Measurements from ENCODE around the gene AQP11. TPM values are rescaled to one million over a fixed set of nuclear protein-coding genes. Genes with fewer than 3 reads are reported as not detected.

Gene AQP11
- total RNA-seq, 1 experiment from 2014 or later = 1.1 TPM

DNA sequence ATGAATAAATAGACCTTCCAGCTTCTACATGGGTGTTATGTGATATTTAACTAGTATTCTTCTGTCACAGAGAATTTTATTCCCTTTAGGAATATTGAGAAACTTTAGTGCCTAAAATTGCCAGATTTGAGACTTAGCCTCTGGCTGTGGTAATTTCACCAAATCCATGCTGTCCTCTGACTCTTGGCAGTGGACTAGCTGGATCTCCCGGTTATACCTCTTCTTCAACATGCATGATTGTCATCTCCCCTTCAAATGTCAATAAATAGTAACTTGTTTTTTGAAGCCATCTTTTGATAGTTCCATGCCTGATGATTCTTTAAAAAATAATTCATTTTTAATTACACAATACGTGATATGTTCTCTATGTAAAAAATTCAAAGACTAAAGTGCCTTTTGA lies 8.4 kb downstream of the AQP11 start:
- Histone ChIP-seq H3K27me3 (ENCODE audit: insufficient read depth, low read depth) (no peaks in the 10 kb centered on the region), H3F3A (ENCODE audit: insufficient read depth, low read depth) (peaks cover 35% of the 10 kb centered on the region), H3K36me3 (ENCODE audit: low read depth) (peaks cover 7% of the 10 kb centered on the region), H3K4me3 (no peak overlapping the region), H4K20me1 (ENCODE audit: insufficient read depth) (no peaks in the 10 kb centered on the region), H3K4me1 (replicated peaks; ENCODE audit: insufficient read depth) (peaks cover 36% of the 10 kb centered on the region), H3K9me2 (ENCODE audit: insufficient read depth) (no peaks in the 10 kb centered on the region), H3K4me2 (no peak overlapping the region), H3K9me3 (ENCODE audit: insufficient read depth, low read depth) (no peaks in the 10 kb centered on the region), H3K79me2 (ENCODE audit: low read depth) (no peaks in the 10 kb centered on the region), H3K27ac (peak overlapping the region; percentile 5; the same call in 1 of the 2 replicates), H2AFZ (no peak overlapping the region)
- no peak for DNase-seq
- no peak for TF ChIP-seq EZH2 (IDR thresholded peaks at IDR 0.05; ENCODE audit: low read depth)
- TF ChIP-seq, protein P1, sequence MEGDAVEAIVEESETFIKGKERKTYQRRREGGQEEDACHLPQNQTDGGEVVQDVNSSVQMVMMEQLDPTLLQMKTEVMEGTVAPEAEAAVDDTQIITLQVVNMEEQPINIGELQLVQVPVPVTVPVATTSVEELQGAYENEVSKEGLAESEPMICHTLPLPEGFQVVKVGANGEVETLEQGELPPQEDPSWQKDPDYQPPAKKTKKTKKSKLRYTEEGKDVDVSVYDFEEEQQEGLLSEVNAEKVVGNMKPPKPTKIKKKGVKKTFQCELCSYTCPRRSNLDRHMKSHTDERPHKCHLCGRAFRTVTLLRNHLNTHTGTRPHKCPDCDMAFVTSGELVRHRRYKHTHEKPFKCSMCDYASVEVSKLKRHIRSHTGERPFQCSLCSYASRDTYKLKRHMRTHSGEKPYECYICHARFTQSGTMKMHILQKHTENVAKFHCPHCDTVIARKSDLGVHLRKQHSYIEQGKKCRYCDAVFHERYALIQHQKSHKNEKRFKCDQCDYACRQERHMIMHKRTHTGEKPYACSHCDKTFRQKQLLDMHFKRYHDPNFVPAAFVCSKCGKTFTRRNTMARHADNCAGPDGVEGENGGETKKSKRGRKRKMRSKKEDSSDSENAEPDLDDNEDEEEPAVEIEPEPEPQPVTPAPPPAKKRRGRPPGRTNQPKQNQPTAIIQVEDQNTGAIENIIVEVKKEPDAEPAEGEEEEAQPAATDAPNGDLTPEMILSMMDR (conservative IDR thresholded peaks at IDR 0.05) = no peak
- intact Hi-C loops (cut with micrococcal nuclease; ENCODE audit: unreplicated experiment) = no loop called here
- BruUV-seq (replicated peaks) = no TSS peak
- POLR2A ChIA-PET (ENCODE audit: unreplicated experiment) = no interaction called here
- CTCF ChIA-PET = interaction anchor here (0.5 kb wide), 1 partner anchor 128 kb away, joined by 3 read pairs; no protein-coding TSS in a partner anchor

DNA sequence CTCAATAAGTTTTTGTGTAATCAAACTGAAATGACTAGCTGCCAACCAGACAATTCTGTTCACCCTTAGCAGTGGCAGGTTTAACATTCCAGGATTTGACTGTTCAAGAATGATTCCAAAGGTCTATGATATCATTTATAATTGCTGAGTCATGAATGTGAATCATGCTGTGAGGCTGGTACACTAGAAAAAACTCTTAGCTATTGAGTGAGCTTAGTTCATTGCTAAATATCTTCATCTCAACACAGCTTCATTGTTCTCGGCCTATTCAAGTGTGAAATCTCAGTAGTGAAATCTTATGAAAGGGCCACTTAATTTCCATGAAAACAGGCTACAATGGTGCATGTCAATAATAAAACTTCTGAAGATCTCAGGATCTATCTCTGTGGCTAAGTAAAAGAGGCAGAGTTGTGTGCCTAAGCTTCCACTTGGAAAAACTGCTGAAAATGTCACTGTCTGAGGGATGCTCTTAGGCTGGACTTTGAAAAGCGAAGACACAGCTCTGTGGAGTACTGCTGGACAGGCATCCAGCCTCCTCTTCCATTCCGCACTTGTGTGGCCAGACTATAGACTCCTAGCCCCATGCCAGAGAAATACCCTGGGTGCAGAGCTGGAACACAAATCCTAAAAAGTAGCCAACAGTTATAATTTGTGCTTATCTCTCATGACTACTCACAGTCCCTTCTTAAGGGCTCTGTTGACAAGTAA lies 12.8 kb downstream of the AQP11 start:
- no peaks in the 10 kb centered on the region for H3K9me3 ChIP-seq (ENCODE audit: insufficient read depth, low read depth)
- POLR2A ChIA-PET (ENCODE audit: unreplicated experiment) = interaction anchor here (0.5 to 0.8 kb wide), 3 partner anchors 27 to 429 kb away, joined by 4 to 15 read pairs (median 7); no protein-coding TSS in a partner anchor
- H3K9me2 ChIP-seq (ENCODE audit: insufficient read depth) = no peaks in the 10 kb centered on the region
- TF ChIP-seq EZH2 (IDR thresholded peaks at IDR 0.05; ENCODE audit: low read depth) = no peak
- TF ChIP-seq, protein P1 (conservative IDR thresholded peaks at IDR 0.05) = 0 out of 2 replicates have a peak, but pooled peaks have one; percentile 9
- H2AFZ ChIP-seq = no peak overlapping the region
- H4K20me1 ChIP-seq (ENCODE audit: insufficient read depth) = no peaks in the 10 kb centered on the region
- no peaks in the 10 kb centered on the region for H3K79me2 ChIP-seq (ENCODE audit: low read depth)
- TSS peak; percentile 95 for BruUV-seq (replicated peaks)
- peaks cover 42% of the 10 kb centered on the region for H3K4me1 ChIP-seq (replicated peaks; ENCODE audit: insufficient read depth)
- peak overlapping the region; percentile 89 for H3K27ac ChIP-seq
- peak overlapping the region; percentile 55 for H3K4me2 ChIP-seq
- H3K36me3 ChIP-seq (ENCODE audit: low read depth) = peaks cover 3% of the 10 kb centered on the region; the same call in 1 of the 2 replicates
- intact Hi-C loops (cut with micrococcal nuclease; ENCODE audit: unreplicated experiment) = no loop called here
- CTCF ChIA-PET = interaction anchor here (0.5 to 1.0 kb wide), 3 partner anchors 13 to 443 kb away, joined by 3 read pairs; partner anchors contain the start of gene AQP11
- peaks cover 30% of the 10 kb centered on the region for H3F3A ChIP-seq (ENCODE audit: insufficient read depth, low read depth)
- DNase-seq = peak; percentile 21 to 99
- no peak overlapping the region for H3K4me3 ChIP-seq
- no peaks in the 10 kb centered on the region for H3K27me3 ChIP-seq (ENCODE audit: insufficient read depth, low read depth)

DNA sequence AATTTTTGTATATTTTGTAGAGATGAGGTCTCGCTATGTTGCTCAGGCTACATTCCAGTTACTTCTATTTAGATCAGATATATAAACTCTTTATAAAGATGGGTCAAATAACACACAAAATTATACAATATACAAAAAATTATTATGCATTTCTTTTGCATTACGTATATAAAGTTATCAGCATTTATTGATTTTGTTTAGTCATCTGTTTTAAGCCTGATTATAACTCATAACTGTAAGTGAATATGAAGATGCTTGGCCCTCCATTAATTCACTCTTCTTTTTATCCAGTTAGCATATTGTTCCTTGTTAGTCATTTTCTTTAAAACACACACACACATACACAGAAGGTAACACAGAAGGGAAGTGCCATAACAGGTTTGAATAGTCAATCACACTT lies 14.5 kb downstream of the AQP11 start:
- BruUV-seq (replicated peaks) = no TSS peak

More for the DNA sequence above, 14.5 kb downstream of the AQP11 start:
- H3K4me1 ChIP-seq (replicated peaks; ENCODE audit: insufficient read depth) = peaks cover 34% of the 10 kb centered on the region
- H3K4me2 ChIP-seq = no peak overlapping the region
- peaks cover 8% of the 10 kb centered on the region for H3K36me3 ChIP-seq (ENCODE audit: low read depth)
- TF ChIP-seq, protein P1 (conservative IDR thresholded peaks at IDR 0.05) = no peak
- TF ChIP-seq EZH2 (IDR thresholded peaks at IDR 0.05; ENCODE audit: low read depth) = no peak
- intact Hi-C loops (cut with micrococcal nuclease; ENCODE audit: unreplicated experiment) = no loop called here
- ChIA-PET POLR2A (ENCODE audit: unreplicated experiment) (no interaction called here), CTCF (interaction anchor here (0.6 kb wide), 2 partner anchors 10 to 379 kb away, joined by 5 to 6 read pairs; no protein-coding TSS in a partner anchor)
- H4K20me1 ChIP-seq (ENCODE audit: insufficient read depth) = no peaks in the 10 kb centered on the region
- peaks cover 37% of the 10 kb centered on the region for H3F3A ChIP-seq (ENCODE audit: insufficient read depth, low read depth)
- peak overlapping the region; percentile 89 for H3K27ac ChIP-seq
- no peaks in the 10 kb centered on the region for H3K27me3 ChIP-seq (ENCODE audit: insufficient read depth, low read depth)
- no peak overlapping the region for H3K4me3 ChIP-seq
- H3K9me2 ChIP-seq (ENCODE audit: insufficient read depth) = no peaks in the 10 kb centered on the region
- H3K79me2 ChIP-seq (ENCODE audit: low read depth) = no peaks in the 10 kb centered on the region
- H3K9me3 ChIP-seq (ENCODE audit: insufficient read depth, low read depth) = no peaks in the 10 kb centered on the region
- DNase-seq = no peak
- no peak overlapping the region for H2AFZ ChIP-seq
